A673 (cell line): ENCODE results near the gene DIP2A. TPM values are rescaled to one million over a fixed set of nuclear protein-coding genes. Genes with fewer than 3 reads are reported as not detected.

Source experiments
- BruUV-seq: library from RNA; stranded (reverse); fragments of 400-500 nt; replicated peaks from 2 replicates; lab custom pipeline; 2021; lab: Mats Ljungman, UMichigan
- CTCF ChIA-PET: fragments of 300-600 bp; sonication (Branson Sonifier 250); formaldehyde crosslinking; loops from one replicate; lab custom pipeline; 2022; ENCODE audit warnings: antibody characterized with exemption; lab: Charles Lee
- POLR2A ChIA-PET: fragments of 300-600 bp; sonication (Branson Sonifier 250); formaldehyde crosslinking; loops from one replicate; lab custom pipeline; 2022; ENCODE audit warnings: antibody characterized with exemption; ENCODE audit not compliant: low non-redundant PET; lab: Charles Lee
- DNase-seq: peaks from one replicate; pipeline ENCODE4 v3.0.0-alpha.2; 2015; ENCODE audit warnings: low spot score
- H3K27ac ChIP-seq: fragments of 200-600 bp; sonication (generic); 2 replicates; pipeline ENCODE4 v1.5.1; 2016; ENCODE audit warnings: mixed run types, low read depth, mild to moderate bottlenecking, mixed read lengths, antibody characterized with exemption, low read length; ENCODE audit not compliant: poor library complexity, severe bottlenecking
- H3K27me3 ChIP-seq: fragments of 200-600 bp; sonication (generic); replicated peaks from 2 replicates; pipeline ENCODE4 v1.6.1; 2017; ENCODE audit warnings: mixed run types, low read depth, mild to moderate bottlenecking, mixed read lengths, antibody characterized with exemption, low read length; ENCODE audit not compliant: insufficient read depth, poor library complexity
- H3K36me3 ChIP-seq: fragments of 200-600 bp; sonication (generic); 2 replicates; pipeline ENCODE4 v1.6.1; 2016; ENCODE audit warnings: mixed run types, mild to moderate bottlenecking, mixed read lengths, antibody characterized with exemption, low read length; ENCODE audit not compliant: insufficient read depth, poor library complexity, severe bottlenecking
- H3K4me1 ChIP-seq: fragments of 200-600 bp; sonication (generic); 2 replicates; pipeline ENCODE4 v1.6.1; 2017; ENCODE audit warnings: mixed run types, mild to moderate bottlenecking, mixed read lengths, antibody characterized with exemption, low read length; ENCODE audit not compliant: insufficient read depth, poor library complexity, severe bottlenecking
- H3K4me3 ChIP-seq: fragments of 200-600 bp; sonication (generic); 2 replicates; pipeline ENCODE4 v1.5.1; 2016; ENCODE audit warnings: low read depth, mixed run types, mild to moderate bottlenecking, mixed read lengths, low read length; ENCODE audit not compliant: poor library complexity, severe bottlenecking
- H3K9me3 ChIP-seq: fragments of 200-600 bp; sonication (generic); 2 replicates; pipeline ENCODE4 v1.6.1; 2016; ENCODE audit warnings: mixed run types, low read depth, mild to moderate bottlenecking, mixed read lengths, antibody characterized with exemption, low read length; ENCODE audit not compliant: poor library complexity, severe bottlenecking
- CTCF ChIP-seq: fragments of 300-800, 200-600 bp; sonication (generic); conservative IDR thresholded peaks from 2 replicates; pipeline ENCODE4 v1.5.1; 2017; ENCODE audit warnings: low read depth, mild to moderate bottlenecking, antibody characterized with exemption, low read length, moderate library complexity, mixed read lengths
- EZH2 ChIP-seq: fragments of 200-600 bp; sonication (generic); IDR thresholded peaks from 2 replicates; pipeline ENCODE4 v1.6.1; 2017; ENCODE audit warnings: borderline replicate concordance, low read depth, mild to moderate bottlenecking, mixed read lengths, antibody characterized with exemption, low read length; ENCODE audit not compliant: poor library complexity, severe bottlenecking
- intact Hi-C: fragments of 100-400 bp; cut with micrococcal nuclease; formaldehyde crosslinking; loops from one replicate; pipeline ENCODE4 v1.10.0; 2022; ENCODE audit not compliant: unreplicated experiment
- total RNA-seq: library from RNA; stranded (reverse); gene quantifications from 2 replicates; pipeline ENCODE4 v1.2.3, GENCODE V29; 2021

DIP2A gene
- total RNA-seq, 1 experiment from 2014 or later, result 37.3 TPM

GRCh38 chr21:46559291-46559983 lies 100.7 kb downstream of the DIP2A start:
- H3K27ac ChIP-seq, result no peak overlapping the region
- no peak overlapping the region for H3K4me3 ChIP-seq
- ChIA-PET CTCF (no interaction called here), POLR2A (no interaction called here)
- no peaks in the 10 kb centered on the region for H3K27me3 ChIP-seq
- intact Hi-C loops, result no loop called here
- BruUV-seq, result no TSS peak
- no peak for DNase-seq
- no peaks in the 10 kb centered on the region for H3K9me3 ChIP-seq
- TF ChIP-seq CTCF (no peak), EZH2 (no peak)
- H3K4me1 ChIP-seq, result no peaks in the 10 kb centered on the region
- peaks cover 13% of the 10 kb centered on the region for H3K36me3 ChIP-seq

GRCh38 chr21:46560568-46561444 lies 102.1 kb downstream of the DIP2A start:
- H3K4me1 ChIP-seq, result no peaks in the 10 kb centered on the region
- H3K9me3 ChIP-seq, result no peaks in the 10 kb centered on the region
- no peak for TF ChIP-seq EZH2
- no peak for TF ChIP-seq CTCF
- intact Hi-C loops, result no loop called here
- ChIA-PET POLR2A (no interaction called here), CTCF (no interaction called here)
- DNase-seq, result no peak
- H3K27me3 ChIP-seq, result no peaks in the 10 kb centered on the region
- no peak overlapping the region for H3K27ac ChIP-seq
- BruUV-seq, result no TSS peak
- H3K4me3 ChIP-seq, result no peak overlapping the region
- peaks cover 13% of the 10 kb centered on the region for H3K36me3 ChIP-seq

- Histone ChIP-seq H3K4me3 (no peak overlapping the region), H3K4me1 (no peaks in the 10 kb centered on the region), H3K27ac (no peak overlapping the region), H3K36me3 (peaks cover 13% of the 10 kb centered on the region), H3K9me3 (no peaks in the 10 kb centered on the region), H3K27me3 (no peaks in the 10 kb centered on the region)
- BruUV-seq, result no TSS peak
- ChIA-PET CTCF (no interaction called here), POLR2A (no interaction called here)
- intact Hi-C loops, result no loop called here
- no peak for TF ChIP-seq EZH2
- TF ChIP-seq CTCF, result no peak
- no peak for DNase-seq
These were observed 102.9 kb downstream of the DIP2A start for GRCh38 chr21:46561445-46562090.
